HEK293 (cell line): ENCODE data around the gene PRG2.

Source experiments
- CTCF ChIA-PET: fragments of 350-600 bp; formaldehyde crosslinking; extraction: SDS; loops from one replicate; lab custom pipeline; 2021; ENCODE audit warnings: antibody characterized with exemption; lab: Yijun Ruan, JAX
- POLR2A ChIA-PET: fragments of 300-600 bp; formaldehyde crosslinking; extraction: SDS; loops from one replicate; lab custom pipeline; 2020; ENCODE audit warnings: antibody characterized with exemption, inconsistent platforms; lab: Yijun Ruan, JAX
- H3K27ac ChIP-seq: fragments of 200-500 bp; sonication (Bioruptor generic); 2 replicates; pipeline ENCODE4 v1.5.1; 2014; ENCODE audit warnings: low read depth, low read length, control low read depth, inconsistent platforms; ENCODE audit errors: extremely low read depth
- H3K36me3 ChIP-seq, 2 experiments: fragments of 200-500 bp in 1 of 2; sonication (Bioruptor generic) in 1 of 2; 1 replicate in 1 of 2; 2 replicates in 1 of 2; pipeline ENCODE4 v1.5.1; 2014 to 2017; ENCODE audit warnings: inconsistent platforms in 2 of 2, low read length in 2 of 2; ENCODE audit not compliant: control insufficient read depth in 2 of 2, insufficient read depth in 1 of 2
- H3K4me1 ChIP-seq: fragments of 200-500 bp; sonication (Bioruptor generic); 2 replicates; pipeline ENCODE4 v1.5.1; 2014; ENCODE audit warnings: mild to moderate bottlenecking, low read length, inconsistent platforms; ENCODE audit not compliant: control insufficient read depth, insufficient read depth
- H3K4me3 ChIP-seq: 2 replicates; pipeline ENCODE4 v1.5.1; 2011; ENCODE audit warnings: low read depth, mild to moderate bottlenecking, control low read depth, low read length, moderate library complexity
- H3K9me3 ChIP-seq: fragments of 200-500 bp; sonication (Bioruptor generic); 2 replicates; pipeline ENCODE4 v1.5.1; 2014; ENCODE audit warnings: low read depth, low read length, inconsistent platforms; ENCODE audit not compliant: control insufficient read depth, insufficient read depth
- PRDM1 ChIP-seq: fragments of 450-650 bp; formaldehyde crosslinking; IDR thresholded peaks from 2 replicates; pipeline ENCODE4; 2016; ENCODE audit warnings: missing biosample characterization, missing genetic modification characterization
- ZBTB20 ChIP-seq: fragments of 450-650 bp; formaldehyde crosslinking; IDR thresholded peaks from 2 replicates; pipeline ENCODE4 v1.5.1; 2016; ENCODE audit warnings: missing biosample characterization, missing genetic modification characterization
- ZNF169 ChIP-seq: fragments of 450-650 bp; formaldehyde crosslinking; IDR thresholded peaks from 2 replicates; pipeline ENCODE4 v1.5.1; 2016; ENCODE audit warnings: missing biosample characterization, missing genetic modification characterization
- ZNF335 ChIP-seq: fragments of 450-650 bp; formaldehyde crosslinking; conservative IDR thresholded peaks from 2 replicates; pipeline ENCODE4 v1.5.1; 2016; ENCODE audit warnings: missing biosample characterization, missing genetic modification characterization
- ZNF629 ChIP-seq: fragments of 450-650 bp; formaldehyde crosslinking; IDR thresholded peaks from 2 replicates; pipeline ENCODE4 v1.5.1; 2017; ENCODE audit warnings: missing biosample characterization, missing genetic modification characterization
- ZSCAN16 ChIP-seq: fragments of 450-650 bp; formaldehyde crosslinking; IDR thresholded peaks from 2 replicates; pipeline ENCODE4 v1.5.1; 2016; ENCODE audit warnings: missing biosample characterization, missing genetic modification characterization
- ZSCAN30 ChIP-seq: fragments of 450-650 bp; IDR thresholded peaks from 2 replicates; pipeline ENCODE4 v1.5.1; 2018; ENCODE audit warnings: missing biosample characterization, mild to moderate bottlenecking, missing genetic modification characterization, moderate library complexity
- TF ChIP-seq, protein P1 (sequence below): fragments of 450-650 bp; formaldehyde crosslinking; IDR thresholded peaks from 2 replicates; pipeline ENCODE4 v1.5.1; 2016; ENCODE audit warnings: missing biosample characterization, missing genetic modification characterization
- TF ChIP-seq, protein P2 (sequence below): fragments of 450-650 bp; formaldehyde crosslinking; IDR thresholded peaks from 2 replicates; pipeline ENCODE4 v1.5.1; 2016; ENCODE audit warnings: missing biosample characterization, missing genetic modification characterization
- TF ChIP-seq, protein P3 (sequence below): fragments of 450-650 bp; formaldehyde crosslinking; IDR thresholded peaks from 2 replicates; pipeline ENCODE4 v1.5.1; 2016; ENCODE audit warnings: missing biosample characterization, missing genetic modification characterization
- TF ChIP-seq, protein P4 (sequence below): fragments of 450-650 bp; formaldehyde crosslinking; IDR thresholded peaks from 2 replicates; pipeline ENCODE4 v1.5.1; 2016; ENCODE audit warnings: missing biosample characterization, missing genetic modification characterization, borderline replicate concordance
- TF ChIP-seq, protein P5 (sequence below): fragments of 450-650 bp; formaldehyde crosslinking; IDR thresholded peaks from 2 replicates; pipeline ENCODE4 v1.5.1; 2016; ENCODE audit warnings: missing biosample characterization, missing genetic modification characterization
- TF ChIP-seq, protein P6 (sequence below): fragments of 450-650 bp; formaldehyde crosslinking; IDR thresholded peaks from 2 replicates; pipeline ENCODE4 v1.5.1; 2016; ENCODE audit warnings: missing biosample characterization, missing genetic modification characterization
- TF ChIP-seq, protein P7 (sequence below): fragments of 450-650 bp; formaldehyde crosslinking; IDR thresholded peaks from 2 replicates; pipeline ENCODE4; 2016; ENCODE audit warnings: missing biosample characterization, missing genetic modification characterization

PRG2 gene

DNA sequence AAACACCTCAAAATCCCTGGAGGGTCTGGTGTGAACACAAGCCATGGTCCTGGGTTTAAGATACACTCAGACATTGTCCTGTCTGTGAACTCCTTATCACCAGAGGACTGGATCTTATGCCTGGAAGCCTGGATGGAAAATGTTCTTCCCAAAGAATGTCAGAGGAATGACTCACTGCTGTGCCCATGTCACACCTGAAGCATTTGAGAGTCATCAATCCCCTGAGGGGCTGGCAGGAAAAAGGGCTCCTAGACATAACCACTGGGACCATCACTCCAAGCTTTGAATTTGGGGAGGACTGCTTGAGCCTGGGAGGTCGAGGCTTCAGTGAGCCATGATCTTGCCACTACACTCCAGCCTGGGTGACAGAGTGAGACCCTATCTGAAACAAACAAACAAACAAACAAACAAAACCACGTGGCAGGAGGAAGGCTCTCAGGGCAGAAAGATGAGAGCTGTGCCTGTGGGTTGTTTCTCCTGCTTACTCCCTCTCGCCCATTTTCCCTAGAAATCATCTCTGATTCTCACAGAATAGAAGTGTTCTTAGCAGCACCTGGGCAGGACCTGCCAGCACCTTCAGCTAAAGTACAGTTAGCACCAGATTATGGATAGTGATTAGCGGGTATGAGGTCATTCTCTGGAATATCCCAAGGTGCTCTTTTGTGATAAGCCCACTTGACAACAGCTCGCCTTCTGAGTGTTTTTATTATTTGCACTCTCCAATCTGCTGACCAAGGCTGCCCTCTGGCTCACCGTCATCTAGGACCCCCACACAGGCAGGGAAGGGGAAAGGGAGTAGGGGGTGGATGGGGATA, 11.9 kb upstream of the PRG2 start:
- POLR2A ChIA-PET = no interaction called here
- TF ChIP-seq, protein P1, sequence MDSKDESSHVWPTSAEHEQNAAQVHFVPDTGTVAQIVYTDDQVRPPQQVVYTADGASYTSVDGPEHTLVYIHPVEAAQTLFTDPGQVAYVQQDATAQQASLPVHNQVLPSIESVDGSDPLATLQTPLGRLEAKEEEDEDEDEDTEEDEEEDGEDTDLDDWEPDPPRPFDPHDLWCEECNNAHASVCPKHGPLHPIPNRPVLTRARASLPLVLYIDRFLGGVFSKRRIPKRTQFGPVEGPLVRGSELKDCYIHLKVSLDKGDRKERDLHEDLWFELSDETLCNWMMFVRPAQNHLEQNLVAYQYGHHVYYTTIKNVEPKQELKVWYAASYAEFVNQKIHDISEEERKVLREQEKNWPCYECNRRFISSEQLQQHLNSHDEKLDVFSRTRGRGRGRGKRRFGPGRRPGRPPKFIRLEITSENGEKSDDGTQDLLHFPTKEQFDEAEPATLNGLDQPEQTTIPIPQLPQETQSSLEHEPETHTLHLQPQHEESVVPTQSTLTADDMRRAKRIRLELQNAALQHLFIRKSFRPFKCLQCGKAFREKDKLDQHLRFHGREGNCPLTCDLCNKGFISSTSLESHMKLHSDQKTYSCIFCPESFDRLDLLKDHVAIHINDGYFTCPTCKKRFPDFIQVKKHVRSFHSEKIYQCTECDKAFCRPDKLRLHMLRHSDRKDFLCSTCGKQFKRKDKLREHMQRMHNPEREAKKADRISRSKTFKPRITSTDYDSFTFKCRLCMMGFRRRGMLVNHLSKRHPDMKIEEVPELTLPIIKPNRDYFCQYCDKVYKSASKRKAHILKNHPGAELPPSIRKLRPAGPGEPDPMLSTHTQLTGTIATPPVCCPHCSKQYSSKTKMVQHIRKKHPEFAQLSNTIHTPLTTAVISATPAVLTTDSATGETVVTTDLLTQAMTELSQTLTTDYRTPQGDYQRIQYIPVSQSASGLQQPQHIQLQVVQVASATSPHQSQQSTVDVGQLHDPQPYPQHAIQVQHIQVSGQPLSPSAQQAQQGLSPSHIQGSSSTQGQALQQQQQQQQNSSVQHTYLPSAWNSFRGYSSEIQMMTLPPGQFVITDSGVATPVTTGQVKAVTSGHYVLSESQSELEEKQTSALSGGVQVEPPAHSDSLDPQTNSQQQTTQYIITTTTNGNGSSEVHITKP (tag by site-specific recombination) = 0 out of 2 replicates have a peak, but pooled peaks have one; percentile 17
- TF ChIP-seq ZNF629 (tag by site-specific recombination) = 0 out of 2 replicates have a peak, but pooled peaks have one; percentile 18
- 0 out of 2 replicates have a peak, but pooled peaks have one; percentile 7 for TF ChIP-seq PRDM1 (tag by site-specific recombination)
- TF ChIP-seq, protein P2, sequence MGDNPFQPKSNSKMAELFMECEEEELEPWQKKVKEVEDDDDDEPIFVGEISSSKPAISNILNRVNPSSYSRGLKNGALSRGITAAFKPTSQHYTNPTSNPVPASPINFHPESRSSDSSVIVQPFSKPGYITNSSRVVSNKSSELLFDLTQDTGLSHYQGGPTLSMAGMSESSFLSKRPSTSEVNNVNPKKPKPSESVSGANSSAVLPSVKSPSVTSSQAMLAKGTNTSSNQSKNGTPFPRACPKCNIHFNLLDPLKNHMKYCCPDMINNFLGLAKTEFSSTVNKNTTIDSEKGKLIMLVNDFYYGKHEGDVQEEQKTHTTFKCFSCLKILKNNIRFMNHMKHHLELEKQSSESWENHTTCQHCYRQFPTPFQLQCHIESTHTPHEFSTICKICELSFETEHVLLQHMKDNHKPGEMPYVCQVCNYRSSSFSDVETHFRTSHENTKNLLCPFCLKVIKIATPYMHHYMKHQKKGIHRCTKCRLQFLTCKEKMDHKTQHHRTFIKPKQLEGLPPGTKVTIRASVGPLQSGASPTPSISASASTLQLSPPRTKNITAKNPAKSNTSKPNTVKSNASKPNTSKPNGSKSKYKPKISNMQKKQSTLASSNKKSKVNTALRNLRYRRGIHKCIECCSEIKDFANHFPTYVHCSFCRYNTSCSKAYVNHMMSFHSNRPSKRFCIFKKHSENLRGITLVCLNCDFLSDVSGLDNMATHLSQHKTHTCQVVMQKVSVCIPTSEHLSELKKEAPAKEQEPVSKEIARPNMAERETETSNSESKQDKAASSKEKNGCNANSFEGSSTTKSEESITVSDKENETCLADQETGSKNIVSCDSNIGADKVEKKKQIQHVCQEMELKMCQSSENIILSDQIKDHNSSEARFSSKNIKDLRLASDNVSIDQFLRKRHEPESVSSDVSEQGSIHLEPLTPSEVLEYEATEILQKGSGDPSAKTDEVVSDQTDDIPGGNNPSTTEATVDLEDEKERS (tag by site-specific recombination) = no peak
- TF ChIP-seq ZBTB20 (tag by site-specific recombination) = peak; percentile 42; the same call in 1 of the 2 replicates
- TF ChIP-seq ZNF335 = 0 out of 2 replicates have a peak, but pooled peaks have one; percentile 14
- TF ChIP-seq, protein P3, sequence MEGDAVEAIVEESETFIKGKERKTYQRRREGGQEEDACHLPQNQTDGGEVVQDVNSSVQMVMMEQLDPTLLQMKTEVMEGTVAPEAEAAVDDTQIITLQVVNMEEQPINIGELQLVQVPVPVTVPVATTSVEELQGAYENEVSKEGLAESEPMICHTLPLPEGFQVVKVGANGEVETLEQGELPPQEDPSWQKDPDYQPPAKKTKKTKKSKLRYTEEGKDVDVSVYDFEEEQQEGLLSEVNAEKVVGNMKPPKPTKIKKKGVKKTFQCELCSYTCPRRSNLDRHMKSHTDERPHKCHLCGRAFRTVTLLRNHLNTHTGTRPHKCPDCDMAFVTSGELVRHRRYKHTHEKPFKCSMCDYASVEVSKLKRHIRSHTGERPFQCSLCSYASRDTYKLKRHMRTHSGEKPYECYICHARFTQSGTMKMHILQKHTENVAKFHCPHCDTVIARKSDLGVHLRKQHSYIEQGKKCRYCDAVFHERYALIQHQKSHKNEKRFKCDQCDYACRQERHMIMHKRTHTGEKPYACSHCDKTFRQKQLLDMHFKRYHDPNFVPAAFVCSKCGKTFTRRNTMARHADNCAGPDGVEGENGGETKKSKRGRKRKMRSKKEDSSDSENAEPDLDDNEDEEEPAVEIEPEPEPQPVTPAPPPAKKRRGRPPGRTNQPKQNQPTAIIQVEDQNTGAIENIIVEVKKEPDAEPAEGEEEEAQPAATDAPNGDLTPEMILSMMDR (tag by site-specific recombination) = no peak
- no peak for TF ChIP-seq ZSCAN16 (tag by site-specific recombination)

DNA sequence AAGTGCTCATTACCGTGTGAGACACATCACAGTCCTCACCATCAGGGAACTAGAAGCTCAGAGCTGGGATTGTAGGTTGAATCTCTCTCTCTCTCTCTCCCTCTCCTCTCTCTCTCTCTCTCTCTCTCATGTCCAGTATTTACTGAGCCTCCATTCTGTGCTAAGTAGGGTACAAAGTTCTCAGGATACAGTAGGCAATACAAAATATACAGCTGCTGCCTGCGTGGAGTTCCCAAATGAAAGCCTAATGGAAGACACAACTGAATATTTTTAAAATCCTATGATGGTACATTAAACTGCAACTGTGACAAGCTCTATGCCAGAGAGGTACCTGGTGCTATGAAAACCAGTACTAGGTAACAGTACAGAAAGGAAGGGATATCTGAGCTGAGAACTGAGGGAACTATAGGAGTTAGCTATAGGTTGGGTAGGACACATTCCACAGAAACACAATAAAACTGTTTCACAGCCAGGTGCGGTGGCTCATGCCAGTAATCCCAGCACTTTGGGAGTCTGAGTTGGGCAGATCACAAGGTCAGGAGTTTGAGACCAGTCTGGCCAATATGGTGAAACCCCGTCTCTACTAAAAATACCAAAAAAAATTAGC, 9.6 kb upstream of the PRG2 start:
- Histone ChIP-seq H3K36me3 (no peaks in the 10 kb centered on the region), H3K4me1 (no peaks in the 10 kb centered on the region), H3K27ac (no peak overlapping the region), H3K4me3 (no peak overlapping the region), H3K9me3 (no peaks in the 10 kb centered on the region)
- CTCF ChIA-PET = interaction anchor here (0.6 to 2.0 kb wide), 5 partner anchors 17 to 93 kb away, joined by 3 to 7 read pairs (median 3); no protein-coding TSS in a partner anchor
- POLR2A ChIA-PET = no interaction called here
- TF ChIP-seq, protein P4, sequence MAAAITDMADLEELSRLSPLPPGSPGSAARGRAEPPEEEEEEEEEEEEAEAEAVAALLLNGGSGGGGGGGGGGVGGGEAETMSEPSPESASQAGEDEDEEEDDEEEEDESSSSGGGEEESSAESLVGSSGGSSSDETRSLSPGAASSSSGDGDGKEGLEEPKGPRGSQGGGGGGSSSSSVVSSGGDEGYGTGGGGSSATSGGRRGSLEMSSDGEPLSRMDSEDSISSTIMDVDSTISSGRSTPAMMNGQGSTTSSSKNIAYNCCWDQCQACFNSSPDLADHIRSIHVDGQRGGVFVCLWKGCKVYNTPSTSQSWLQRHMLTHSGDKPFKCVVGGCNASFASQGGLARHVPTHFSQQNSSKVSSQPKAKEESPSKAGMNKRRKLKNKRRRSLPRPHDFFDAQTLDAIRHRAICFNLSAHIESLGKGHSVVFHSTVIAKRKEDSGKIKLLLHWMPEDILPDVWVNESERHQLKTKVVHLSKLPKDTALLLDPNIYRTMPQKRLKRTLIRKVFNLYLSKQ (tag by site-specific recombination) = no peak
- TF ChIP-seq, protein P5, sequence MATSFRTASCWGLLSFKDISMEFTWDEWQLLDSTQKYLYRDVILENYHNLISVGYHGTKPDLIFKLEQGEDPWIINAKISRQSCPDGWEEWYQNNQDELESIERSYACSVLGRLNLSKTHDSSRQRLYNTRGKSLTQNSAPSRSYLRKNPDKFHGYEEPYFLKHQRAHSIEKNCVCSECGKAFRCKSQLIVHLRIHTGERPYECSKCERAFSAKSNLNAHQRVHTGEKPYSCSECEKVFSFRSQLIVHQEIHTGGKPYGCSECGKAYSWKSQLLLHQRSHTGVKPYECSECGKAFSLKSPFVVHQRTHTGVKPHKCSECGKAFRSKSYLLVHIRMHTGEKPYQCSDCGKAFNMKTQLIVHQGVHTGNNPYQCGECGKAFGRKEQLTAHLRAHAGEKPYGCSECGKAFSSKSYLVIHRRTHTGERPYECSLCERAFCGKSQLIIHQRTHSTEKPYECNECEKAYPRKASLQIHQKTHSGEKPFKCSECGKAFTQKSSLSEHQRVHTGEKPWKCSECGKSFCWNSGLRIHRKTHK = no peak
- TF ChIP-seq ZSCAN30 (tag by site-specific recombination) (no peak), ZNF169 (tag by site-specific recombination) (no peak)
- TF ChIP-seq, protein P6, sequence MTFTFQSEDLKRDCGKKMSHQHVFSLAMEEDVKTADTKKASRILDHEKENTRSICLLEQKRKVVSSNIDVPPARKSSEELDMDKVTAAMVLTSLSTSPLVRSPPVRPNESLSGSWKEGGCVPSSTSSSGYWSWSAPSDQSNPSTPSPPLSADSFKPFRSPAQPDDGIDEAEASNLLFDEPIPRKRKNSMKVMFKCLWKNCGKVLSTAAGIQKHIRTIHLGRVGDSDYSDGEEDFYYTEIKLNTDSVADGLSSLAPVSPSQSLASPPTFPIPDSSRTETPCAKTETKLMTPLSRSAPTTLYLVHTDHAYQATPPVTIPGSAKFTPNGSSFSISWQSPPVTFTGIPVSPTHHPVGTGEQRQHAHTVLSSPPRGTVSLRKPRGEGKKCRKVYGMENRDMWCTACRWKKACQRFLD (tag by site-specific recombination) = no peak
- TF ChIP-seq, protein P7, sequence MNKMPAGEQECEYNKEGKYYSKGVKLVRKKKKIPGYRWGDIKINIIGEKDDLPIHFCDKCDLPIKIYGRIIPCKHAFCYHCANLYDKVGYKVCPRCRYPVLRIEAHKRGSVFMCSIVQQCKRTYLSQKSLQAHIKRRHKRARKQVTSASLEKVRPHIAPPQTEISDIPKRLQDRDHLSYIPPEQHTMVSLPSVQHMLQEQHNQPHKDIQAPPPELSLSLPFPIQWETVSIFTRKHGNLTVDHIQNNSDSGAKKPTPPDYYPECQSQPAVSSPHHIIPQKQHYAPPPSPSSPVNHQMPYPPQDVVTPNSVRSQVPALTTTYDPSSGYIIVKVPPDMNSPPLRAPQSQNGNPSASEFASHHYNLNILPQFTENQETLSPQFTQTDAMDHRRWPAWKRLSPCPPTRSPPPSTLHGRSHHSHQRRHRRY (tag by site-specific recombination) = no peak

More for the DNA sequence above, 11.9 kb upstream of the PRG2 start:
- Histone ChIP-seq H3K4me3 (no peak overlapping the region), H3K36me3 (no peaks in the 10 kb centered on the region), H3K4me1 (no peaks in the 10 kb centered on the region), H3K9me3 (no peaks in the 10 kb centered on the region), H3K27ac (no peak overlapping the region)
- CTCF ChIA-PET = interaction anchor here (0.6 to 1.8 kb wide), 4 partner anchors 18 to 1651 kb away, joined by 3 to 4 read pairs (median 4); no protein-coding TSS in a partner anchor
